Tibial artery (tissue), 4 donors: ENCODE measurements around the gene QPRT.

ENCODE experiments used
- DNase-seq, 2 donors: peaks; one replicate each; pipeline ENCODE4 v3.0.0-alpha.2; 2019
- H3K27ac ChIP-seq, 2 donors: fragments of 200-600 bp; sonication (generic) in 1 of 2; 1 replicate in 1 of 2; 2 replicates in 1 of 2; pipeline ENCODE4 v1.5.1; 2018 to 2019; ENCODE audit warnings: mild to moderate bottlenecking in 1 of 2
- H3K27me3 ChIP-seq, 2 donors: fragments of 200-600 bp; sonication (generic) in 1 of 2; one replicate each; pipeline versions ENCODE4 v1.5.1 to v1.6.0; 2016 to 2019
- H3K36me3 ChIP-seq, 3 donors: fragments of 200-600 bp; sonication (generic) in 2 of 3; one replicate each; pipeline ENCODE4 v1.5.1; 2016 to 2019; ENCODE audit warnings: mild to moderate bottlenecking in 2 of 3
- H3K4me1 ChIP-seq, 4 donors: fragments of 200-600 bp; sonication (generic) in 2 of 4; 1 replicate in 3 of 4; 2 replicates in 1 of 4; pipeline ENCODE4 v1.5.1; 2016 to 2019
- H3K4me3 ChIP-seq, 2 donors: fragments of 200-600 bp; sonication (generic) in 1 of 2; 1 replicate in 1 of 2; 2 replicates in 1 of 2; pipeline ENCODE4 v1.5.1; 2018 to 2019; ENCODE audit warnings: mild to moderate bottlenecking in 2 of 2
- H3K9me3 ChIP-seq, 3 donors: fragments of 200-600 bp; sonication (generic) in 1 of 3; one replicate each; pipeline ENCODE4 v1.5.1; 2016 to 2019
- CTCF ChIP-seq, 2 experiments: fragments of 200-600 bp in 1 of 2; fragments of 450-650 bp in 1 of 2; IDR thresholded peaks; one replicate each; pipeline ENCODE4 v1.5.1; 2017 to 2019; ENCODE audit warnings: antibody characterized with exemption in 2 of 2, mild to moderate bottlenecking in 1 of 2, moderate library complexity in 1 of 2
- intact Hi-C: fragments of 100-400 bp; cut with DNase I; formaldehyde crosslinking; loops from one replicate; pipeline ENCODE4 v1.15.0; 2023; ENCODE audit warnings: low total_unique reads

The QPRT gene

GRCh38 chr16:29675811-29676643 is 3.0 kb upstream of the QPRT start:
- Histone ChIP-seq H3K4me3 (no peak overlapping the region), H3K36me3 (no peaks in the 10 kb centered on the region), H3K27ac (no peak overlapping the region), H3K27me3 (peaks cover 0 to 11% of the 10 kb centered on the region in 2 donors), H3K9me3 (no peaks in the 10 kb centered on the region), H3K4me1 (peaks cover 0 to 6% (median 0%) of the 10 kb centered on the region in 4 donors)
- no peak for TF ChIP-seq CTCF (IDR thresholded peaks at IDR 0.05)
- DNase-seq = no peak
- intact Hi-C loops = no loop called here

- Histone ChIP-seq H3K27me3 (peaks cover 0 to 12% of the 10 kb centered on the region in 2 donors), H3K36me3 (no peaks in the 10 kb centered on the region), H3K4me1 (peaks cover 0 to 6% (median 0%) of the 10 kb centered on the region in 4 donors), H3K4me3 (no peak overlapping the region), H3K9me3 (no peaks in the 10 kb centered on the region), H3K27ac (no peak overlapping the region)
- intact Hi-C loops = no loop called here
- no peak for DNase-seq
- no peak for TF ChIP-seq CTCF (IDR thresholded peaks at IDR 0.05)
Observed at GRCh38 chr16:29676989-29677785, 1.8 kb upstream of the QPRT start.

- no peaks in the 10 kb centered on the region for H3K36me3 ChIP-seq
- no peaks in the 10 kb centered on the region for H3K9me3 ChIP-seq
- intact Hi-C loops = no loop called here
- DNase-seq = no peak
- no peak overlapping the region for H3K4me3 ChIP-seq
- H3K4me1 ChIP-seq = peaks cover 0 to 6% (median 0%) of the 10 kb centered on the region in 4 donors
- H3K27ac ChIP-seq = no peak overlapping the region
- peaks cover 0 to 14% of the 10 kb centered on the region in 2 donors for H3K27me3 ChIP-seq
- TF ChIP-seq CTCF (IDR thresholded peaks at IDR 0.05) = no peak
Observed at GRCh38 chr16:29680180-29680598, 1.2 kb downstream of the QPRT start.

GRCh38 chr16:29683543-29684090 is 4.6 kb downstream of the QPRT start:
- no peak for TF ChIP-seq CTCF (IDR thresholded peaks at IDR 0.05)
- Histone ChIP-seq H3K36me3 (no peaks in the 10 kb centered on the region), H3K4me1 (peaks cover 0 to 6% (median 0%) of the 10 kb centered on the region in 4 donors), H3K4me3 (no peak overlapping the region), H3K9me3 (no peaks in the 10 kb centered on the region), H3K27me3 (peaks cover 0 to 14% of the 10 kb centered on the region in 2 donors), H3K27ac (no peak overlapping the region)
- no peak for DNase-seq
- intact Hi-C loops = no loop called here

- H3K27me3 ChIP-seq = peaks cover 0 to 14% of the 10 kb centered on the region in 2 donors
- H3K4me3 ChIP-seq = no peak overlapping the region
- H3K27ac ChIP-seq = no peak overlapping the region
- DNase-seq = no peak
- no peaks in the 10 kb centered on the region for H3K9me3 ChIP-seq
- H3K4me1 ChIP-seq = no peaks in the 10 kb centered on the region
- H3K36me3 ChIP-seq = no peaks in the 10 kb centered on the region
- intact Hi-C loops = no loop called here
- TF ChIP-seq CTCF (IDR thresholded peaks at IDR 0.05) = no peak
Observed at GRCh38 chr16:29684679-29685078, 5.7 kb downstream of the QPRT start.
